Measurements from ENCODE around the gene FAM174A. TPM values are rescaled to one million over a fixed set of nuclear protein-coding genes. Genes with fewer than 3 reads are reported as not detected.

The FAM174A gene
- polyA plus RNA-seq, 1 of the 3 experiments (the other 2 are of a cell fraction): 22.4 TPM

DNA sequence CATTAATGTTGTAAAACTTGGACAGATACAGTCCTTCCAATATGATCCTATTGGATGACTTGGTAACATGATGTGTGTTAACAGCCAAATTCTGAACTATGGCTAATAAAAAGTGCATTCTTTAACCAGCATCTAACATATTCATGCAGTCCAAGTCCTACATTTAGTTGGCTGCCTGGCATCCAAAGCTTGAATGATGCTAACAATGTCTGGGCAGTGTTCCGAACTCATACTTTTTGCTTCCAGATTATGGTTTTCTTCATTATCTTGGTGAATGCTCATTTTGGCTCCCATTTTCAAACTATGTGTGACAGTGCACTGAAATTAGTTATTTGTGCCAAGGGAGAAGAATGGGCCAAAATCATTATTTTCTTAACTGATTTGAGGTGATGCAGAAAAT lies 2.8 kb downstream of the FAM174A start:
- DNase-seq: no peak
- ChIA-PET CTCF (no interaction called here), POLR2A (no interaction called here)
- H3K4me2 ChIP-seq: no peak overlapping the region
- H3K4me3 ChIP-seq (ENCODE audit: low read depth in 2 of 2, low read length in 1 of 2): no peak overlapping the region
- 93% methylated on average over 1 of the region's 1 CpG for WGBS (ENCODE audit: low lambda C conversion rate)
- no peak overlapping the region for H3K27ac ChIP-seq (ENCODE audit: low read depth in 2 of 2, low read length in 1 of 2)
- TF ChIP-seq FOSL2 (IDR thresholded peaks at IDR 0.05; ENCODE audit: borderline replicate concordance, low read depth): no peak
- no peaks in the 10 kb centered on the region for H4K20me1 ChIP-seq (ENCODE audit: insufficient read depth)
- H3K9me3 ChIP-seq: no peaks in the 10 kb centered on the region
- H3K9ac ChIP-seq: no peak overlapping the region
- H3K79me2 ChIP-seq (ENCODE audit: insufficient read depth): peaks cover 31% of the 10 kb centered on the region
- H3F3A ChIP-seq (replicated peaks; ENCODE audit: insufficient read depth): no peaks in the 10 kb centered on the region
- no peaks in the 10 kb centered on the region for H3K27me3 ChIP-seq (ENCODE audit: insufficient read depth)
- H3K9me2 ChIP-seq: no peaks in the 10 kb centered on the region; the same call in 1 of the 2 replicates
- peaks cover 0 to 16% of the 10 kb centered on the region in 2 experiments; a peak in 3 of 4 replicates for H3K4me1 ChIP-seq (ENCODE audit: control insufficient read depth in 1 of 2, insufficient read depth in 2 of 2, low read depth in 1 of 2, low read length in 1 of 2)
- peaks cover 0 to 3% of the 10 kb centered on the region in 2 experiments for H3K36me3 ChIP-seq (replicated peaks in 1 of 2; ENCODE audit: control insufficient read depth in 1 of 2, insufficient read depth in 2 of 2, low read length in 1 of 2)
- no peak overlapping the region for H2AFZ ChIP-seq (ENCODE audit: low read depth)

DNA sequence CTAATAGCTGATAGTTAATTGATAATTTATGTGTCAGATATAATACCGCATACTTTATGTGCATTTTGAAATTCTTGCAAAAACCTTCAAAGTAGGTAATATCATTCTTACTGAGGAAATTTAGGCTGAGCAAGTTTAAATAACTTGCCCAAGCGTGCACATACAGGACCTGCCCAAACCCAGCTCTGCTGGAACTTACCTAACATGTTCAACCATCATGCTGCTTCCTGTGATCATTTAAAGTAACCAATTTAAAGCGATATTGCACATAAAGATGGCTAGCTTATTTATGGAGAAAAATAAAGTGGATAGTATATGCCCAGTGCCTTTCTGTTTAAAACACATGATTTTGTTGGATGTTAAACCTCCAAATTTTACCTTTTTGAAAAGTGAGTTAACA lies 4.3 kb downstream of the FAM174A start:
- no peak for TF ChIP-seq ELF1 (IDR thresholded peaks at IDR 0.05)
- TF ChIP-seq POLR2AphosphoS5 (IDR thresholded peaks at IDR 0.05; ENCODE audit: low read depth, low read length): no peak
- TF ChIP-seq TAF1 (IDR thresholded peaks at IDR 0.05; ENCODE audit: borderline replicate concordance, low read depth, low read length): no peak
- TF ChIP-seq, protein P1, sequence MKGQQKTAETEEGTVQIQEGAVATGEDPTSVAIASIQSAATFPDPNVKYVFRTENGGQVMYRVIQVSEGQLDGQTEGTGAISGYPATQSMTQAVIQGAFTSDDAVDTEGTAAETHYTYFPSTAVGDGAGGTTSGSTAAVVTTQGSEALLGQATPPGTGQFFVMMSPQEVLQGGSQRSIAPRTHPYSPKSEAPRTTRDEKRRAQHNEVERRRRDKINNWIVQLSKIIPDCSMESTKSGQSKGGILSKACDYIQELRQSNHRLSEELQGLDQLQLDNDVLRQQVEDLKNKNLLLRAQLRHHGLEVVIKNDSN (IDR thresholded peaks at IDR 0.05; ENCODE audit: borderline replicate concordance, low read depth): no peak
- no peak for TF ChIP-seq SMC3 (IDR thresholded peaks at IDR 0.05; ENCODE audit: low read depth, low read length)
- TF ChIP-seq, protein P2, sequence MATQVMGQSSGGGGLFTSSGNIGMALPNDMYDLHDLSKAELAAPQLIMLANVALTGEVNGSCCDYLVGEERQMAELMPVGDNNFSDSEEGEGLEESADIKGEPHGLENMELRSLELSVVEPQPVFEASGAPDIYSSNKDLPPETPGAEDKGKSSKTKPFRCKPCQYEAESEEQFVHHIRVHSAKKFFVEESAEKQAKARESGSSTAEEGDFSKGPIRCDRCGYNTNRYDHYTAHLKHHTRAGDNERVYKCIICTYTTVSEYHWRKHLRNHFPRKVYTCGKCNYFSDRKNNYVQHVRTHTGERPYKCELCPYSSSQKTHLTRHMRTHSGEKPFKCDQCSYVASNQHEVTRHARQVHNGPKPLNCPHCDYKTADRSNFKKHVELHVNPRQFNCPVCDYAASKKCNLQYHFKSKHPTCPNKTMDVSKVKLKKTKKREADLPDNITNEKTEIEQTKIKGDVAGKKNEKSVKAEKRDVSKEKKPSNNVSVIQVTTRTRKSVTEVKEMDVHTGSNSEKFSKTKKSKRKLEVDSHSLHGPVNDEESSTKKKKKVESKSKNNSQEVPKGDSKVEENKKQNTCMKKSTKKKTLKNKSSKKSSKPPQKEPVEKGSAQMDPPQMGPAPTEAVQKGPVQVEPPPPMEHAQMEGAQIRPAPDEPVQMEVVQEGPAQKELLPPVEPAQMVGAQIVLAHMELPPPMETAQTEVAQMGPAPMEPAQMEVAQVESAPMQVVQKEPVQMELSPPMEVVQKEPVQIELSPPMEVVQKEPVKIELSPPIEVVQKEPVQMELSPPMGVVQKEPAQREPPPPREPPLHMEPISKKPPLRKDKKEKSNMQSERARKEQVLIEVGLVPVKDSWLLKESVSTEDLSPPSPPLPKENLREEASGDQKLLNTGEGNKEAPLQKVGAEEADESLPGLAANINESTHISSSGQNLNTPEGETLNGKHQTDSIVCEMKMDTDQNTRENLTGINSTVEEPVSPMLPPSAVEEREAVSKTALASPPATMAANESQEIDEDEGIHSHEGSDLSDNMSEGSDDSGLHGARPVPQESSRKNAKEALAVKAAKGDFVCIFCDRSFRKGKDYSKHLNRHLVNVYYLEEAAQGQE (IDR thresholded peaks at IDR 0.05; ENCODE audit: low read depth, low read length): no peak
- TF ChIP-seq RAD21 (IDR thresholded peaks at IDR 0.05; ENCODE audit: low read length): no peak
- Histone ChIP-seq H3K9me2 (no peaks in the 10 kb centered on the region; the same call in 1 of the 2 replicates), H3K9ac (no peak overlapping the region), H3K4me3 (ENCODE audit: low read depth in 2 of 2, low read length in 1 of 2) (no peak overlapping the region), H3K27me3 (ENCODE audit: insufficient read depth) (no peaks in the 10 kb centered on the region), H3K4me2 (no peak overlapping the region), H3K36me3 (replicated peaks in 1 of 2; ENCODE audit: control insufficient read depth in 1 of 2, insufficient read depth in 2 of 2, low read length in 1 of 2) (peaks cover 0 to 3% of the 10 kb centered on the region in 2 experiments), H4K20me1 (ENCODE audit: insufficient read depth) (no peaks in the 10 kb centered on the region), H3F3A (replicated peaks; ENCODE audit: insufficient read depth) (no peaks in the 10 kb centered on the region), H3K79me2 (ENCODE audit: insufficient read depth) (peaks cover 31% of the 10 kb centered on the region), H3K4me1 (ENCODE audit: control insufficient read depth in 1 of 2, insufficient read depth in 2 of 2, low read depth in 1 of 2, low read length in 1 of 2) (peaks cover 0 to 16% of the 10 kb centered on the region in 2 experiments; a peak in 3 of 4 replicates), H2AFZ (ENCODE audit: low read depth) (no peak overlapping the region), H3K27ac (ENCODE audit: low read depth in 2 of 2, low read length in 1 of 2) (no peak overlapping the region), H3K9me3 (no peaks in the 10 kb centered on the region)
- ChIA-PET POLR2A (no interaction called here), CTCF (no interaction called here)
- no peak for DNase-seq
- WGBS (ENCODE audit: low lambda C conversion rate): 95% methylated on average over 3 of the region's 3 CpGs

Data from SK-N-SH (cell line).